GM18867 (cell line): ENCODE measurements around the gene TNK1.

Source experiments
- ATAC-seq: cut with Tn5 transposase; IDR thresholded peaks from one replicate; pipeline ENCODE4 v1.9.1; 2021; ENCODE audit warnings: mild to moderate bottlenecking, moderate library complexity; ENCODE audit not compliant: unreplicated experiment

The TNK1 gene

DNA sequence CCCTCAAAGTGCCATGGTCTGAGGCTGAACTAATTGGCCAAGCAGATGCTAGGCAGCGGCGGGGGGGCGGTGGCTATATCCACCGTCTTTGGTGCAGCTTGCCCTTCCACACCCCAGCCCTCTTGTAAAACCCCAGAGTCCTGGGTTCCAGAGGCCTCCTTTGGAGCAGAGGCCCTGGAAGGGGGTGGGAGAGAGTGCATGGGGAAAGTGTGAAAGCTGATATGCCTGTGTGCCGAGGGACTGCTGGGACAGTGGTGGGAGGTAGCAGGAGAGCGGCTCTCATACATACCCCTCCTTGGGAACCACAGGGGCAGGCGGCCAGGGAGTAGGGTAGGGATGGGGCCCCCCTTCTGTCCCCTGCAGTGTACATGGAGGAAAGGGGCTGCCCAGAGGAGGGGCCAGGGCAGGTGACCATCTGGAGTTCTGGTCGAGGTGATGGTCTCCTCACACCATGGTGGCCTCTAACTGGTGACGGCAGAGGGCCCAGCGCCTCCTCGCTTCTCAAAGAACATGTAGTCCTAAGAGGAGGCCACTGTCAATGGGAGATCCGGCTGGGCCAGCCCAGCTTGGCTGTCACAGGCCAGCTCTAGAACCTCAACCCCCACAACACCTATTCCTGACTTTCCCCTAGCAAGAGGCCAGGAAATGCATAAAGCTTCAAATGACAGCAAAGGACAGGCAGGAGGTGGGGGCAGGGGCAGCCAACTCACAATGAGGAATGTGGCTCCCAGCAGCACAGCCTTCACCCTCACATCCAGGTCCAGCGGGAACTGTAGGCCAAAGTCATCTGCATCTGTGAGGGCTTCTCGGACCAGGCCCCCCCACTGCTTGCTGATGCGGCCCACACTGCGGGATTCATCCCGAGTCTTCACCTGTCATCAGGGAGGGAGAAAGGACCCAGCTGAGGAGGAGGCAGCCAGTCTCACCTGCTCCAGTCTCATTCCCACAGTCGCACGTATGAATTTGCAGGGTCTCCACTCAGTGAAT is 9.3 kb downstream of the TNK1 start:
- no peak for ATAC-seq

DNA sequence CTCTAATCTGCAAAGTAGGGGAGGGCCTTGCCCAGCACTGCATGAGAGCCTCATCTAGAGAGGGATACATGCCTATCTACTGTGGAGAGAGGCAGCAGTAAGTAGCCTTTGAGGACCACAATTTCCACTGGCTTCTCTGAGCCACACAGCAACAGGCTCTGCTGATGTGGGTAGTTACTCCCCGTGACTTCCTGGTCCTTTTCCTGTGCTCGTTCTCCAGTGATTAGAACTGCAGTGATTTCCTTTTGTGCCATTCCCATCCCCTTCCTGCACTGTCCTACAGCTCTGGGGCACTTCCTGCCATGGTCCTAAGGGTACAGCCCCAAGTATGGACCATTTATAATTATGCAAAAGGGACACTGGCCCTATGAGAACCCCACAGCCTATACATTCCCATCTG is 10.4 kb downstream of the TNK1 start:
- ATAC-seq = no peak

DNA sequence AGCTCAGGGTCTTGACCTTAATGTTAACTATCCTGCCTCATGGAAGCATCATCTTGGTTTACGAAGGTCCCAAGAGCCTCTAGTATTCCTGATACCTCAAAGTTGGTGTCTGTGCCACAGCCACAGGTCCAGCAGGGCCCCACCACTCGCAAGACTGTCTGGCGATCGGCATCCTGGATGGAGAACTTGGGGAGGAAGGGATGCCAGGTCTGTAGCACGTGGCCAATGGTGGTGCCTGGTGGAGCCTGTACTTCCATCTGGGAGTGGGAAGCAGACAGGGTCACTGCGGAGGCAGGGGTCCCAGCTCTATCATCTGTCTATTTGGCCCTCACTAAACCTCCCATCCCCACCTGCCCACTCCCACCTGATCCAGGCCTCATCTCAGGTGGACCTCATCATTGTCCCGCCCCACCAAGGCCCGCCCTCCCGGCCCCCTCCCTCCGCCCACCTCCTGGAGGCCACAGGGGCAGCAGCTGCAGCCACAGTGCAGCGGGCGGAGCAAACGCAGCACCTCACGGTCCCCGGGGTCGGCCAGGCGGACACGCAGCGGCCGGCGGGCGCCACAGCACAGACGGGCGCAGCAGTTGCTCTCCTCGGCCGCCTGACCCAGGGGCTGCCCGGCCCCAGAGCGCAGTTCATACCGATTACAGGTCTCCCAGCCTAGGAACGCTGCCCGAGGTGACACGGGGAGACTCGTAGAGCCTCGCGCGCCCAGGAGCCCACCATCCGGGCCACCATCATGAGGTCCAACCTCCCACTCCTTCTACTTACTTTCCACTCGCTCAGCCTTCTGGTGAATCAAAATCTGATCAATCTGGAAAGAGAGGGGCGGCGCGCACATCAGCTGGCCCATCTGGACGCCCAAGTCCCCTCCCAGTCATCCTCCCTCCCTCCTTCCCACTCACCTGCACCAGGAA is 12.1 kb downstream of the TNK1 start:
- no peak for ATAC-seq

DNA sequence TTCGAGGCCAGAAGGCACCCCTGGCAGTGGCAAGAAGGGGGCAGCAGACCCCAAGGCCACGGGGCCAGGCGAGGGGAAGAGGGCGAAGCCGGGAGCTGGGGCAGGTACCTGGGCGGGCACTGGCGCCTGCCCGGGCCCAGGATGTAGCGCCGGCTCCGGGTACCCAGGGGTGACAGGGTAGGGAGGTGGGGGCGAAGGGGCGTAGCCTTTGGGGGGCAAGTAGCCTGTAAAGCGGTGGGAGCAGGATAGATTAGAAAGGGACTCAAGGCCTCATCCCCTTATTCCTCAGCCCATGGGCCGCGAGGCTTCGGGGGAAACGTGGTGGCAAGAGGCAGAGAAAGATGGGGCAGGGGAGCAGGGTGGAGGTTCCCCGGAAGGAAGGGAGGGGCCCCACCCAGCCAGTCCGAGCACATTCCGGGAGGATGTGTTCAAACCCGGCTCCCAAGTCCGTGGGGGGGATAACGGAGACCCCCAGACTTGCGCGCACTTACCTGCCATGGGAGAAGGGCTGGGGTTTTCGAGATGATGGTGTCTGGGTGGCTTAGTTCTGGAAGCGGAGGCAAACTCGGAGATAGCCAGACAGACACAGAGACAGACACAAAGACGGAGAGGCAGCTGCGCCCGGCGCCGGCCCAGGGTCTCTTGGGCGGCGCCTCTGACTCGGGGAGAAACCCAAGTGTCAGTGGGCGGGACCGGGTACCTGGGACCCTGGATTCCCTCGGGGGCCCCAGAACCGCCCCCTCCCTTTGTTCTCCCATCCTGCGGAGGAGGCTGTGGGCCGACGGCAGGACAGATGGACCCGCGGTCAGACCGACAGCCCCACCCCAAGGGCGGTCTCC is 12.9 kb downstream of the TNK1 start:
- peak; percentile 32 for ATAC-seq

DNA sequence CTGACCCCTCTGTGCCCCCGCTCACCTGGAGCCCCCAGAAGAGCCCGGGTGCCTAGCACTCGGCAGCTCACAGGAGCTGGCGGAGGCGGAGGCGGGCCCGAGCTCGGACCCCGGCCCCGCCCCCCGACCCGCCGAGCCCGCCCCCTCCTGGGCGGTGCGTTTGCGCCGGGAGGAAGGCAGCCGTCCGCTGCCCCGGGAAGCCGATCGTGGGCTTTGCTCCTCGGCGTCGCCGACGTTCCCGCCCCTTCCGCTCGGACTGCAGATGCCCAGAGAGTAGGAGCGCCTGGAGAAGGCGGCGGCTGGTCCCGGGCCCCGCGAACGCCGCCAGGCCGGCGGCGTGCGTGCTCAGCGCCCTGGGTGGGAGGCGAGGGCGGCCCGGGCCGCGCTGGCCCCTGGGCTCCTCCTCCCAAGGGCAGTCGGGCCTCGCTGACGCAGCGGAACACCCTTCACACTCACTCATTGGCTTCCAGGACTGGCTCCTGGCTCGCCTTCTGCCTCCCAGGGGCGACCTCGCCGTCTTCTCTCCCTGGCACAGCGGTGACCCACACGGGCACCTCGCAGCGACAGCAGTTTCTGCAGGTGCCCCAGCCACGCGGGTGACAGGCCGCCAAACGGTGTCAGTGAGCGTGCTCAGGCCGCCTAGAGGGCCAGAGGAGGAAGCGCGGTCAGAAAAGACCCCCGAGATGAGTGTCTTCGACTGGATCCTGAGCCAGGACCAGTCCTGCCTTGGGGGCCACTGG is 13.7 kb downstream of the TNK1 start, which contains the start of gene PLSCR3:
Gene PLSCR3 (minus strand): TSS at position 74 of the 740 bp plus-strand sequence. CDS start 415 bp downstream, outside the sequence.
- ATAC-seq = peak; percentile 83

DNA sequence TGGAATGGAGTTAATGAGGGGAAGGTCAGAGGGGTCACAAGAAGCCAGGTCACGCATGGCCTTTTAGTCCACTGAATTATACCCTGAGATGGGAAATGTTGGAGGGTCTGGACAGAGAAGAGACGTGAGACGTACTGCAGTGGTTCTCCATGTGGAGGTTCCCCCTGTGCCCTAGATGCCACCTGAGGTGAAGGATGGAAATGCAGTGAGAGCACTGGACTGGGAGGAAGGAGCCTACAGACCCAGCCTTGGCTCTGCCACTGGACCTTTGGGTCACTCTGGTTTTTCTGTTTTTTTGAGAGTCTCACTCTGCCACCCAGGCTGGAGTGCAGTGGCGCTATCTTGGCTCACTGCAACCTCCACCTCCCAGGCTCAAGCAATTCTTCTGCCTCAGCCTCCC is 15.3 kb downstream of the TNK1 start:
- ATAC-seq = no peak

DNA sequence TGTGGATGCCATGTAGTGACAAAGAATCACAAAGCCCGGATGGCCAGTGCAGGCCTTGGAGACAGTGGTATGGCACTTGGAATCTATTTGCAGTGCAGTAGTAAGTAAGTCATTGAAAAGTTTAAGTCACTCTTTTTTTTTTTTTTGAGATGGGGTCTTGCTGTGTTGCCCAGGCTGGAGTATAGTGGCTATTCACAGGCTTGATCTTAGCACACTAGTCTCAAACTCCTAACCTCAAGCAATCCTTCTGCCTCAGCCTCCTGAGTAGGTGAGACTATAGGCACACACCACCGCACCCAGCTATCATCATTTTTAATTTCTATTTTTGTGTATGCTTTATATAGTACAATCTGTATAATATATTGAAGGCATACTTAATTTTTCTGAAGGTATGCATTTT is 17.7 kb downstream of the TNK1 start:
- no peak for ATAC-seq

DNA sequence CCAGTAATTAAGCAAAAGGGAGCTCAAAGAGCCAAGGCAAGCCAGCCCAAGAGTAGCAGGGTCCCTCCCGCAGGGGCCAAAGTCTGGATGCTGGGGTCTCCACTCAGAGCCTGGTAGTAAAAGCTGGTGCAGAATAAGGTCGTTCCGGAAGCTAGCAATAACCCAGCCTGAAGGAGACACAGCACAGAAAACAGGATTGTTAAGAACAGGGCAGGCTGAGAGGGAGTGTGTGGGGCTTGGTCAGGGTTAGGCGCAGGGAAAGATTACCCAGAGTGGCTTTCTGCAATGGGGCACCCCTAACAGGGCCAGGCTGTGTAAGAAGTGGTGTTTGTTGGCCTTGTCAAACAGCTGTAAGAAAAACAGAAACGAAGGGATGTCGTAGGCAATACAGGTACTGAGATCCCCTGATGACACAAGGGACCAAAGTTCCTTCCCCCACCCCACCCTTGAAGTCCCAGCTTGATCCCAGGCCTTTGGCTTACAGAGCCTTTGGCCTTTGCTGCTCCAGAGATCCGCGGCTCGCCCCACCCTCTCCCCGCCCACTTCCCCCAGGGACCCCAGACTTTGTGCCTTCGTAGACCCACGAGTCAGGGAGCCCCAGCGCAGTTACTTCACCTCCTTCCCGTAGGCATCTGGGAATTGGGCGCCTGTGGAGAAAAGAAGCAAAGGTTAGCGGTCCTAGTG is 22.3 kb downstream of the TNK1 start:
- no peak for ATAC-seq

DNA sequence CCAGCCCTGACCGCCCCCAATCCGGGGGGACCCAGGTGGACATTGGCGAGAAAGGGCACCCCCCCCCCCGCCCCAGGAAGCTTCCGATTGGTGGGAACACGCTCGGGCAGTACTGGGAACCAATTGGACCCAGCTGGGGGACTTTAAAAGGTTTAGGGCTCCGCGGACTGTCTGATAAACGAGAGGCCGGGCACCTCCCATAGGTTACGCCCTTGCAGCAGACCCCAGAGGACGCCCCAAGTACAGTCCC is 22.8 kb downstream of the TNK1 start:
- no peak for ATAC-seq

DNA sequence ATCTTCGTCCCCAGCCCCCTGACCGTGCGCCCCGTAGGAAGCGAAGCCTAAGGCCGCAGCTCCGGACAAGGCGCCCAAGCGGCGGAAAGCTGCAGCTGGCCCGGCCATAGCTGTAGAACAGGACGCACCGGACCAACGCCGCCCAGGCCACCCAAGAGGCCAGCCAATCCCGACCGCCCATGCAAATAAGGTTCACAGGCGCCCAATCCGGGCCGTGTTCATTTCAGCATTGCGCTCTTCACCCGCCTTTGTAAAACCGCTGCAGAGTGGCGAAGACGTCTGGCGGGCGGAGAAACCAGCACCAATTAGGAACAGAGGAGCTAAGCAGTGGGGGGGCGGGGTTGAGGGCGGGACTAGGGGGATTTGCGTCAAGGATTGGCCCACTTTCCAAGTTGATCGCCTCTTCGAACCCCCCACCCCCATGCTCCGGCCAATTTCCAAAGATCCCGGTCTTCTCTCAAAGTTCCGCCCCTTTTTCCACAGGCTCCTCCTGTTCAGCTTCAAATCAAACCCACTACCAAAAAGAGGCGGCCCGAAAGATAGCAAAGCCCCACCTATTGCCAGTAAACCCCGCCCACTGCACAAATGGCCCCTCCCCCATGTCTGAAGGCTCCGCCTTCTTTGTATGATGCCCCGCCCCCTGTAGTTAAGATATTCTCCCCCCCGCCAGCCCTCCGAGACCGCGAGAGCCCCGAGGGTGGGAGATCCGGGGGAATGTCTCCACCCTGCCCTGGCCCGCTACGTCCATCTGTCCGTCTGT is 23.3 kb downstream of the TNK1 start, which contains the start of gene TMEM256:
Gene TMEM256 (minus strand): TSS at position 121 of the 760 bp plus-strand sequence. CDS start 13 bp downstream, at position 108.
- peak; percentile 90 for ATAC-seq

DNA sequence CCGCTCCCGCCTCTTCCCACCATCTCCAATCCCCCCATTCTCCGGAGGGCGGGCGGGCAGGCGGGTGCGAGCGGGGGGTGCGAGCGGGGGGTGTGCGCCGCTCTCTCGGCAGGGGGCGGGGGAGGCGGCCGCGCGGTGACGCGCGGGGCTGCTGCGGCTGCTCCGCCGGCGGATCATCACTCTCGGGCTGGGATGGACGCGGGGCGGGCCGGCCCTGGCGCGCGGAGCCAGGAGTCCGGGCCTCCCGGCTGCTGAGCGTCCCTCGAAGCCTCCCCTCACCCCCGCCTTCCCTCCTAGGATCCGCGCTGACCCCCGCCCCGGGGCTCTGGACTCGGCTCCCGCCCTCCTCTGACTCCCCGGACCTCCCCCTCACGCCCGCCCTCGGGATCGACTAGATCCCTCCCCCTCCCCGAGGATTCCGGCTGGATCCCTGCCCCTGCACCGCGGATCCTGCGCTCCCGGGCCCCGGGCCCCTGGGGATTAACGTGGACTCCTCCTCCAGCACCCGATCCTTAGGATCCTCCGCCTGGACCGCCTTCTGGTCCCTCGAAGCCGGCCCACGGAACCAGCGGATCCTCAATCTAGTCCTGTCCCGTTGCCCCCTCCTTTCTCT is 24.0 kb downstream of the TNK1 start:
- peak; percentile 20 for ATAC-seq

DNA sequence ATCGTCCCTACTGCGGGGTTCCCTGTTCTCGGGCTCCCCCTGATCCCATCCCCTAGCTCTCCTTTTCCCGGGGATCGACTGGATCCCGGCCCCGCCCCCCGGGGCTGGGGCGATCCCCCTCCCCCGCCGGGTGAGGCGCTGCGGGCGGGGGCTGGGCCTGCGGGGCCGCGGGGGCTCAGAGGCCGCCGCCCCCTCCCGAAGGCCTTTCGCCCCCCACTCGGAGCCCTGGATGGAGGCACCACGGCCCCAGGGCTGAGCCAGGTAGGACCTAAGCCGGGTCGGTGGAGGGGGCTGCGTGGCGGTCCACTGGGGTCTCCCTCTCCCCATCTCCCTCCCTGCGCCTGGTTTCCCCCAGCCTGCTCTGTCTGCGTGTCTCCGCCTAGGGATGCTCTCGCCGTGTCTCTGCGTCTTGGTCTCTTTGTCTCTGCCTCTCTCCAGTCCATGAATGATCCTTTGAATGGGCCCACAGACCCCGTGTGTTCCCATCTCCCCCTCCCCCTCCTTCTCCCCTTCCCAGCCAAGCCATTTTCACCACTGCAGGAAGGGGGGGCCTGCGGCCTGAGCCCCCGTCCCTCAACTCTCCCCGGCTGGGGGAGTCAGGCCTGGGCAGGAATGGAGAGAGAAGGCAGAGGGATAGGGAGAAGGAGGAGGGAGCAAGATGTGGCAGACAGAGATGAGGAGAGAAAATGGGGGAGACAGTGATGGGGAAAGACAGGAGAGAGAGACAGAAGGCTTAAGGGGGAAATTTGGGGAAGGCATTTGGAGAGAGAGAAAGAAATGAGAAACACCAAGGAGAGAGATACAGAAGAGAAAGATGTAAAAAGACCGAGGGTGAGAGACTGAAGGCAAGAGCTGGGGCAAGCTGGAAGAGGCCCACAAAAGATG is 24.7 kb downstream of the TNK1 start:
- no peak for ATAC-seq

DNA sequence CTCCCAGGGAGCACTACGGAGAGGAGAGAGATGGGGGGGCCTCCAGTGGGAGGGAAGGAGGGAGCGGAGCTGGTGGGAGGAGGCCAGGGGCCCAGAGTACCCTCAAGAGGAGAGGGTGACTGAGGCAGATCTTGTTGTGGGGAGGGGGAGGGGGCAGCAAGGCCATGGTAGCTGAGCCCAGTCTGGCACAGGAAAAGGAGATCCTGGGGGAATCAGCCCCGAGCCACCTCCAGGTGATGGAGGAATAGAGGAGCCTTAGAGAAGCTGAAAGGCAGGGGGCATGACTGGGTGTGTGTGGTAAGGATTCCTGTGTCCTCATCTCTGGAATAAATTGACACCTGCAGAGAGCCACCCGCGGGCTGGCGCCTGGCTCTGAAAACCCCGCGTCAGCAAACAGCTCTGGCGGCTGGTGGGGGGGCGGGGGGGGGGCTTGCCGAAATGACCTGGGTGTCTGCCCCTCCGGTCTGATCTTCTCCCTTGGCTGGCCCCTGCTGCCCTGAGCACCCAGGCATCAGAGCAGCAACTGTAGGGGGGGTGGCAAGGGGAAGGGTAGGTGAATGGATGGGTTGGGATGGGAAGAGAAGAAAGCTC is 25.4 kb downstream of the TNK1 start:
- no peak for ATAC-seq

DNA sequence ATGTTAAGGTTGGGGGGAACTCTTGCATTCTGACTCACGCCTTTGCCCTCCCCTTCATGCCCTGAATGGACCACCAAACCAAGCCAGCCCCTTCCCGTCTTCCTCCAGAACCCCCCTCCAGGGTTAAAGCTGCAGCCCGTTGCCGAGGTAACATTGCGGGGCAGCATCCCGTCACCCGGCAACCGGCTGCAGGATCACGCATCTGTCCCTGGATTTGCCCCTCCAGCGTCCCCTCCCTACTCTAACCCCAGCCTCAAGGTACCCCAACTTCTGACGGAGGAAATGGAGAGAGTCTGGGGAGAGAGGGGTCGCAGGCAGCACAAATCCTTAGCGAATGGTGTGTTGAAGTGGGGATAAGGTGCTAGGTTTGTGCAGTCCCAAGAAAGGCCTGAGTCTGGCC is 26.2 kb downstream of the TNK1 start:
- no peak for ATAC-seq

DNA sequence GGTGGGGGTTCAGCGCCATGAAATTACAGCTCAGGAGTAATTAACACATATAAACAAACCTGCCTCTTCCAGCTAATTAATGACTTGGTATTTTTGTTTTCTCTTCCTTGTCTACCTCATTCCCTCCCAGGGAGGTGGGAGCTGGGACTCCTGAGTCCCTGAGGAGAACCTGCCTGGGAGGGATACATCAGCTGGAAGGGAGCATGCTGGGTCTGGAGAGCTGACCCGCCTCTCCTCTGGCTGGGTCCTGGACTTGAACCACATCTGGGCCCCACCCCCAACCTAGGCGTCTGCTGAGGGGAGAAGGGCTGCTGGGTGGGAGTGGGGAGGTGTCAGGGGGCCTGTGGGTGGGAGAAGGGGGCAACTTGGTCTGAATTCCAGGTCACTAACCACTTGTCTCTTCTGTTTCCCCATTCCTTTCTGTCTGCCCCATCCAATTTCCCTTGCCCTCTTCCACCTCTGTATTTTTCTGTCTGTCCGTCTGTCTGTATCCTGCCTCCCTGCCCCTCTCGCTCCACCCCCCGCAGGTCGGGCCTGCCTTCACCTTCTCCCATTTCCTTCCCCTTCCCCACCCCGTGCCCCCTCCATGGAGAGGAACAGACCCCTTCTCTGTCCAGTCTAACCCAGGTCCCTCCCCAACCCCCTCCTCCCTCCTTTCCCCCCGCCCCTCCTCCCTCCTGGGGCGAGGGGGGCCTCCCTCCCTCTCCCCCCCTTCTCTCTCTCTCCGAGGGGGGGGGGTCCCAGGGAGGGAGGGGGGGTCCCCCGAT is 26.8 kb downstream of the TNK1 start, which contains the start of gene NLGN2:
Gene NLGN2 (plus strand): TSS at position 361 of the 767 bp plus-strand sequence. CDS start 411 bp downstream, outside the sequence.
- no peak for ATAC-seq

DNA sequence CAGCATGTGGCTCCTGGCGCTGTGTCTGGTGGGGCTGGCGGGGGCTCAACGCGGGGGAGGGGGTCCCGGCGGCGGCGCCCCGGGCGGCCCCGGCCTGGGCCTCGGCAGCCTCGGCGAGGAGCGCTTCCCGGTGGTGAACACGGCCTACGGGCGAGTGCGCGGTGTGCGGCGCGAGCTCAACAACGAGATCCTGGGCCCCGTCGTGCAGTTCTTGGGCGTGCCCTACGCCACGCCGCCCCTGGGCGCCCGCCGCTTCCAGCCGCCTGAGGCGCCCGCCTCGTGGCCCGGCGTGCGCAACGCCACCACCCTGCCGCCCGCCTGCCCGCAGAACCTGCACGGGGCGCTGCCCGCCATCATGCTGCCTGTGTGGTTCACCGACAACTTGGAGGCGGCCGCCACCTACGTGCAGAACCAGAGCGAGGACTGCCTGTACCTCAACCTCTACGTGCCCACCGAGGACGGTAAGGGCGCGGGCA is 27.4 kb downstream of the TNK1 start:
- no peak for ATAC-seq
